ENCODE data around the gene PRSS35. TPM values are rescaled to one million over a fixed set of nuclear protein-coding genes. Genes with fewer than 3 reads are reported as not detected.
"Not testable (repeated sequence)": the region's sequence is repeated elsewhere in the genome, so short reads cannot be mapped to it uniquely, and the experiment has no call there.

Gene PRSS35
- total RNA-seq, 1 donor from 2014 or later, result 0.36 TPM

DNA sequence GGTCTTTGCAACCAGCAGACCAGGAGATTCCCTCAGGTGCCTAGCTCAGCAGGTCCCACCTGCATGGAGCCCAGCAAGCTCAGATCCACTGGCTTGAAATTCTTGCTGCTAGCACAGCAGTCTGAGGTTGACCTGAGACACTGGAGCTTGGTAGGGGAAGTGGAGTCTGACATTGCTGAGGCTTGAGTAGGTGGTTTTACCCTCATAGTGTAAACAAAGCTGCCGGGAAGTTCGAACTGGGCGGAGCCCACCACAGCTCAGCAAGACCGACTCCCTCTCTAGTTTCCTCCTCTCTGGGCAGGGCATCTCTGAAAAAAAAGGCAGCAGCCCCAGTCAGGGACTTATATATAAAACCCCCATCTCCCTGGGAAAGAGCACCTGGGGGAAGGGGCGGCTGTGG, 34.3 kb downstream of the PRSS35 start:
- TF ChIP-seq CTCF (IDR thresholded peaks at IDR 0.05; ENCODE audit: borderline replicate concordance), result no peak
- H3K27me3 ChIP-seq (ENCODE audit: low read depth), result no peaks in the 10 kb centered on the region
- intact Hi-C loops (cut with micrococcal nuclease), result no loop called here
- no peak for DNase-seq
- peaks cover 10% of the 10 kb centered on the region for H3K9me3 ChIP-seq (replicated peaks)
- H3K27ac ChIP-seq (replicated peaks), result no peak overlapping the region
- H3K36me3 ChIP-seq, result no peaks in the 10 kb centered on the region
- H3K4me3 ChIP-seq, result no peak overlapping the region
- no peaks in the 10 kb centered on the region for H3K4me1 ChIP-seq

- H3K4me3 ChIP-seq; intact Hi-C loops (cut with micrococcal nuclease); DNase-seq; H3K4me1 ChIP-seq; H3K36me3 ChIP-seq; H3K27ac ChIP-seq (replicated peaks); H3K27me3 ChIP-seq (ENCODE audit: low read depth): not testable (repeated sequence)
- H3K9me3 ChIP-seq (replicated peaks), result peaks cover 11% of the 10 kb centered on the region
These were observed 38.1 kb downstream of the PRSS35 start for GRCh38 chr6:83550482-83550881.

- H3K4me1 ChIP-seq; H3K4me3 ChIP-seq; intact Hi-C loops (cut with micrococcal nuclease); DNase-seq; H3K27me3 ChIP-seq (ENCODE audit: low read depth); H3K36me3 ChIP-seq; H3K27ac ChIP-seq (replicated peaks): not testable (repeated sequence)
- H3K9me3 ChIP-seq (replicated peaks), result peaks cover 11% of the 10 kb centered on the region
These were observed 39.4 kb downstream of the PRSS35 start for GRCh38 chr6:83551748-83552147.

- intact Hi-C loops (cut with micrococcal nuclease), result no loop called here
- Histone ChIP-seq H3K36me3 (no peaks in the 10 kb centered on the region), H3K27me3 (ENCODE audit: low read depth) (no peaks in the 10 kb centered on the region), H3K27ac (replicated peaks) (no peak overlapping the region), H3K4me1 (no peaks in the 10 kb centered on the region), H3K9me3 (replicated peaks) (no peaks in the 10 kb centered on the region), H3K4me3 (no peak overlapping the region)
- no peak for DNase-seq
- no peak for TF ChIP-seq CTCF (IDR thresholded peaks at IDR 0.05; ENCODE audit: borderline replicate concordance)
These were observed 44.5 kb downstream of the PRSS35 start for GRCh38 chr6:83556871-83557270.

- H3K27me3 ChIP-seq (ENCODE audit: low read depth), result no peaks in the 10 kb centered on the region
- no peak for DNase-seq
- H3K36me3 ChIP-seq, result no peaks in the 10 kb centered on the region
- no peak overlapping the region for H3K4me3 ChIP-seq
- H3K4me1 ChIP-seq, result no peaks in the 10 kb centered on the region
- intact Hi-C loops (cut with micrococcal nuclease), result no loop called here
- no peak overlapping the region for H3K27ac ChIP-seq (replicated peaks)
- H3K9me3 ChIP-seq (replicated peaks), result peaks cover 8% of the 10 kb centered on the region
- no peak for TF ChIP-seq CTCF (IDR thresholded peaks at IDR 0.05; ENCODE audit: borderline replicate concordance)
These were observed 46.6 kb downstream of the PRSS35 start for GRCh38 chr6:83558975-83559374.

DNA sequence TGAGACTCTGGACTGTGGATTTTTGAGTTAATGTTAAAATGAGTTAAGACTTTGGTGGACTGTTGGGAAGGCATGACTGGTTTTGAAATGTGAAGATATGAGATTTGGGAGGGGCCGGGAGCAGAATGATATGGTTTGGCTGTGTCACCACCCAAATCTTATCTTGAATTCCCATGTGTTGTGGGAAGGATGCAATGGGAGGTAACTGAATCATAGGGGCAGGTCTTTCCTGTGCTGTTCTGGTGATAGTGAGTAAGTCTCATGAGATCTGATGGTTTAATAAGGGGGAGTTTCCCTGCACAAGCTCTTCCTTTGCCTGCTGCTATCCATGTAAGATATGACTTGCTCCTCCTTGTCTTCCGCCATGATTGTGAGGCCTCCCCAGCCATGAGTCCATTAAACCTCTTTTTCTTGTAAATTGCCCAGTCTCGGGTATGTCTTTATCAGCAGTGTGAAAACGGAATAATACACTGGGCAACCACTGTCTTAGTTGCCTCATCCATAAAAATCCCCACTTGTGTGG, 59.4 kb downstream of the PRSS35 start:
- H3K27me3 ChIP-seq (ENCODE audit: low read depth); H3K27ac ChIP-seq (replicated peaks); intact Hi-C loops (cut with micrococcal nuclease); H3K9me3 ChIP-seq (replicated peaks); DNase-seq; H3K4me1 ChIP-seq; H3K36me3 ChIP-seq; H3K4me3 ChIP-seq: not testable (repeated sequence)

DNA sequence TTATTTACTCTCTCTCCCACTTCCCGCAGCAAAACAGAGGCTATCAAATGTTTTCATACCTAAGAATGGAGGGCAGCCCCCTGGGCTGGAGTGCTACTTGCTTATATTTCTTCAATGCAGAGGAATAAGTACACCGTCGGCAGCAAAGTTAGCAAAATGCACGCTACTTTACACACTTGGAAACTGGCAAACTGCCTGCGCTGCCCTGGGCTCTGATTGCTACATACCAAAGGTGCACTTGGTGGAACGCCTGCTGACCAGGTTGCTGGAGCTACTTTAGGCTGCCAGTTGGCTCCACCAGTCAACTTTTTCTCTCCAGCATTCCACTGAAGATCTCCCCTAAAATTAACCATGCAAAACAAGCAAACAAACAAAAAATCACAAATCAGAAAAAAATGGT, 62.4 kb downstream of the PRSS35 start:
- Histone ChIP-seq H3K36me3 (no peaks in the 10 kb centered on the region), H3K4me3 (no peak overlapping the region), H3K27ac (replicated peaks) (no peak overlapping the region), H3K4me1 (no peaks in the 10 kb centered on the region), H3K27me3 (ENCODE audit: low read depth) (no peaks in the 10 kb centered on the region), H3K9me3 (replicated peaks) (no peaks in the 10 kb centered on the region)
- DNase-seq, result no peak
- TF ChIP-seq CTCF (IDR thresholded peaks at IDR 0.05; ENCODE audit: borderline replicate concordance), result no peak
- intact Hi-C loops (cut with micrococcal nuclease), result no loop called here

Other genes with a start within 250 kb of the PRSS35 start
- 22.3 TPM for gene ME1, start 81.5 kb upstream of the PRSS35 start, total RNA-seq
- gene SNAP91, start 196.6 kb downstream of the PRSS35 start, total RNA-seq, result 2.6 TPM